ENCODE results near the gene SPNS3.

SPNS3 gene

DNA sequence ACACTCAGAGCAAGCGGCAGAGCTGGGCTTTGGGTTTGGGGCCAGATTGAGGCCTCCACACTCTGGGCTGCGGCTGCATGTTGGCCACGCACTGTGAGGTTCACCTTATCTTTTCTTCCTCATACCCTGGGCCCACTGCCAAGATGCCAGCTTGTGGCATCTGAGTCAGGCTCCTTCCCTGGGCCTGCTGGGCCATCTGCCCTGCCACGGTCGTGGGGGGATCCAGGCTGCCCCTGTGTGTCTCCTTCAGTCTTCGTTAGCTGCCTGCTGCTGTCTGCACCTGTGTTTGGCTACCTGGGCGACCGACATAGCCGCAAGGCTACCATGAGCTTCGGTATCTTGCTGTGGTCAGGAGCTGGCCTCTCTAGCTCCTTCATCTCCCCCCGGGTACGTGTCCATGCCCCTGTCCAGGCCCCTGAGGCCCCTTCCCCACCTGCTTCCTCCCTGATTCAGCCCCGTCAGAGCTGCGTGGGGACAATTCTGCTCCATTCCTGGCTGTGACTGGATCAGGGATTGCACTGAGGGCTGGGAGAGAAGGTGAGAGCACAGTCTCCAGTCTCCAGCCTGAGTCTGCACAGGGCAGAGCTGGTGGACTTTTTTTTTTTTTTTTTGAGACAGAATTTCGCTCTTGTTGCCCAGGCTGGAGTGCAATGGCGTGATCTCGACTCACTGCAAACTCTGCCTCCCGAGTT is 11.2 kb downstream of the SPNS3 start:
- Histone ChIP-seq H3K27ac (no peak overlapping the region), H3K9me3 (no peaks in the 10 kb centered on the region), H3K4me3 (no peak overlapping the region), H3K4me1 (peaks cover 23% of the 10 kb centered on the region), H3K36me3 (no peaks in the 10 kb centered on the region), H3K4me2 (no peak overlapping the region), H3K9ac (no peak overlapping the region), H3K27me3 (no peaks in the 10 kb centered on the region), H4K20me1 (no peaks in the 10 kb centered on the region)
- no peak for TF ChIP-seq Cebpa-rat (IDR thresholded peaks at IDR 0.05)

DNA sequence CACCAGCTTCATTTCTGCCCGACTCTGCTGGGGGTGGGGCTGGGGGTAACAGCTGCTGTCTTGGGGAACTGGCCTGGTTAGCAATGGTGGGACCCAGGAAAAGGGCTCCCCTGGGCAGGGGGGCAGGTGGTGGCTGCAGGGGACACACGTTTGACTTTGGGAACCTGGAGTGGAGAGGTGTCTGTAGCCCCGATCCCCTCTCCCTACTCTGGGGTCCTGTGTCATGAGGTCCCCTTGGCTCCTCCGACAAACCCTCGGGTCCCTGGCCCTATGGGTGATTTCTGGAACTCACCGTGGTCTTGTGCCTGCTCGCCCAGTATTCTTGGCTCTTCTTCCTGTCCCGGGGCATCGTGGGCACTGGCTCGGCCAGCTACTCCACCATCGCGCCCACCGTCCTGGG is 12.0 kb downstream of the SPNS3 start:
- H4K20me1 ChIP-seq: no peaks in the 10 kb centered on the region
- no peak overlapping the region for H3K4me2 ChIP-seq
- TF ChIP-seq Cebpa-rat (IDR thresholded peaks at IDR 0.05): no peak
- peaks cover 15% of the 10 kb centered on the region for H3K4me1 ChIP-seq
- H3K36me3 ChIP-seq: no peaks in the 10 kb centered on the region
- no peaks in the 10 kb centered on the region for H3K9me3 ChIP-seq
- H3K27ac ChIP-seq: no peak overlapping the region
- no peak overlapping the region for H3K9ac ChIP-seq
- H3K27me3 ChIP-seq: no peaks in the 10 kb centered on the region
- H3K4me3 ChIP-seq: no peak overlapping the region

DNA sequence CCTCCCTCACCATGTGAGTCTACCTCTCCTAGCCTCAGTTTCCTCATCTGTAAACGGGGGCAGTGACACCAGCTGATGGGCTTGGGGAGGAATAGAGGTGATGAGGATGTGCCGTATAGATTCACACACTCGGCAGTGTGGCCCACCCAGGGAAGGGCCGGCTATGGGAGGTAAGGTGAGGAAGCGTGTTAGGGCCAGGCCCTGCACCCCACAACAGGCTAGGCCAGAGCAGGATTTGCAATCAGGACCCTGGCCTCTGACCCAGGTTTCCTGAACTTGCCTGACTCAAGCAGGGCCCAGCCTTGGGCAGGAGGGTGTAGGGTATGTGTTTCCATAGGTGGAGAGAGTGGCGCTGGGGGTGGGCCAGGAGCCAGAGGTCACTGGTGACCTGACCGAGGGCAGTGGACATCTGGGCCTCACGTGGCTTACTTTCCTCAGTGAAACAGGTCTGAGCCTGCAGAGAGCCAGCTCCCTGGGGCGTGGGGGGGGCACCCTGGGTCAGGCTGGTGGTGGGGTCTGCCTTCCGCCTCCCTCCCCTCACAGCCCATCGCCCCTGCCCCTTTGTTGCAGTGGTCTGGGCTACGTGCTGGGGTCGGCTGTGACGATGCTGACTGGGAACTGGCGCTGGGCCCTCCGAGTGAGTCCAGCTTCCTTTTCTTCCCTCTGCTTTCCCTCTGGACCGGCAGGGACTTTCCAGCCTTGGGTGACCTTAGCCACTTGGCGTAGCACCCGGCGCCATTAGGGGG is 12.8 kb downstream of the SPNS3 start:
- no peaks in the 10 kb centered on the region for H3K27me3 ChIP-seq
- H3K4me1 ChIP-seq: peaks cover 10% of the 10 kb centered on the region; the same call in 1 of the 2 replicates
- H3K4me3 ChIP-seq: no peak overlapping the region
- no peaks in the 10 kb centered on the region for H3K9me3 ChIP-seq
- H4K20me1 ChIP-seq: no peaks in the 10 kb centered on the region
- no peak overlapping the region for H3K27ac ChIP-seq
- no peak for TF ChIP-seq Cebpa-rat (IDR thresholded peaks at IDR 0.05)
- no peak overlapping the region for H3K9ac ChIP-seq
- no peaks in the 10 kb centered on the region for H3K36me3 ChIP-seq
- H3K4me2 ChIP-seq: no peak overlapping the region

- no peaks in the 10 kb centered on the region for H3K9me3 ChIP-seq
- no peaks in the 10 kb centered on the region for H4K20me1 ChIP-seq
- H3K36me3 ChIP-seq: no peaks in the 10 kb centered on the region
- H3K4me3 ChIP-seq: no peak overlapping the region
- H3K9ac ChIP-seq: no peak overlapping the region
- peaks cover 10% of the 10 kb centered on the region; the same call in 1 of the 2 replicates for H3K4me1 ChIP-seq
- no peak for TF ChIP-seq Cebpa-rat (IDR thresholded peaks at IDR 0.05)
- H3K27me3 ChIP-seq: no peaks in the 10 kb centered on the region
- H3K4me2 ChIP-seq: no peak overlapping the region
- no peak overlapping the region for H3K27ac ChIP-seq
These were observed 14.6 kb downstream of the SPNS3 start for GRCh38 chr17:4448197-4448980.

- Histone ChIP-seq H3K9me3 (no peaks in the 10 kb centered on the region), H3K4me3 (no peak overlapping the region), H3K27me3 (no peaks in the 10 kb centered on the region), H3K4me1 (peaks cover 7% of the 10 kb centered on the region; the same call in 1 of the 2 replicates), H3K4me2 (no peak overlapping the region), H3K27ac (no peak overlapping the region), H4K20me1 (no peaks in the 10 kb centered on the region), H3K9ac (no peak overlapping the region), H3K36me3 (no peaks in the 10 kb centered on the region)
- no peak for TF ChIP-seq Cebpa-rat (IDR thresholded peaks at IDR 0.05)
These were observed 16.0 kb downstream of the SPNS3 start for GRCh38 chr17:4449736-4450135.

DNA sequence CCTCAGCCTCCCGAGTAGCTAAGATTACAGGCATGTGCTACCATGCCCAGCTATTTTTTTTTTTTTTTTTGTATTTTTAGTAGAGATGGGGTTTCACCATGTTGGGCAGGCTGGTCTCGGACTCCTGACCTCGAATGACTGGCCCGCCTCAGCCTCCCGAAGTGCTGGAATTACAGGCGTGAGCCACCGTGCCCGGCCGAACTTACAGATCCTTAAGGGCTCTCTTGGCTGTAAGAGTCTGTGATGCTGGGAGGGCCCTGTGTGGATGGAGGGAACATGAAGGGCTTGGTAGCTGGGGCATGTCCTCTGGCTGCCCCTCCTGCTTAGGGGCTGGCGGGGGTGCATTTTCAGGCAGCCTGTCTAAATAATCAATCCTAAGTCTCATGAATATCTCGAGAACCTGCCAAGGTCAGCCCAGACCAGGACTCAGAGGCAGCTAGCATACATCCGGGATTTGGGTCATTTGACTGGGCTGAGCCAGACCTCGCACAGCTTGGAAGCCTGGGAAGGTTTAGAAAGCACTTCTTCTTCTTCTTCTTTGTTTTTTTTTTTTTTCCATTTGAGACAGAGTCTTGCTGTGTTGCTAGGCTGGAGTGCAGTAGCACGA is 17.1 kb downstream of the SPNS3 start:
- Histone ChIP-seq H3K4me1 (0 out of 2 replicates have a peak, but pooled peaks cover 4% of the 10 kb centered on the region), H3K9me3 (no peaks in the 10 kb centered on the region), H3K4me3 (no peak overlapping the region), H3K27ac (no peak overlapping the region), H3K36me3 (no peaks in the 10 kb centered on the region), H4K20me1 (no peaks in the 10 kb centered on the region), H3K9ac (no peak overlapping the region), H3K4me2 (no peak overlapping the region), H3K27me3 (no peaks in the 10 kb centered on the region)
- TF ChIP-seq Cebpa-rat (IDR thresholded peaks at IDR 0.05): no peak

- Histone ChIP-seq H3K4me1 (0 out of 2 replicates have a peak, but pooled peaks cover 4% of the 10 kb centered on the region), H3K9me3 (no peaks in the 10 kb centered on the region), H3K4me2 (no peak overlapping the region), H3K4me3 (no peak overlapping the region), H3K9ac (no peak overlapping the region), H3K27ac (no peak overlapping the region), H4K20me1 (no peaks in the 10 kb centered on the region), H3K36me3 (no peaks in the 10 kb centered on the region), H3K27me3 (no peaks in the 10 kb centered on the region)
- no peak for TF ChIP-seq Cebpa-rat (IDR thresholded peaks at IDR 0.05)
These were observed 20.3 kb downstream of the SPNS3 start for GRCh38 chr17:4453812-4454591.

GRCh38 chr17:4460661-4461060 is 26.9 kb downstream of the SPNS3 start:
- no peak for TF ChIP-seq Cebpa-rat (IDR thresholded peaks at IDR 0.05)
- H4K20me1 ChIP-seq: no peaks in the 10 kb centered on the region
- no peak overlapping the region for H3K27ac ChIP-seq
- no peaks in the 10 kb centered on the region for H3K27me3 ChIP-seq
- peaks cover 4% of the 10 kb centered on the region; the same call in 1 of the 2 replicates for H3K4me1 ChIP-seq
- no peak overlapping the region for H3K9ac ChIP-seq
- H3K36me3 ChIP-seq: no peaks in the 10 kb centered on the region
- H3K4me2 ChIP-seq: no peak overlapping the region
- no peak overlapping the region for H3K4me3 ChIP-seq
- peaks cover 15% of the 10 kb centered on the region for H3K9me3 ChIP-seq
